Measurements from ENCODE around the gene ARHGEF25.

The ARHGEF25 gene

GRCh38 chr12:57621497-57622292 lies 10.5 kb downstream of the ARHGEF25 start:
- peak; percentile 38 for DNase-seq (ENCODE audit: low spot score)

DNA sequence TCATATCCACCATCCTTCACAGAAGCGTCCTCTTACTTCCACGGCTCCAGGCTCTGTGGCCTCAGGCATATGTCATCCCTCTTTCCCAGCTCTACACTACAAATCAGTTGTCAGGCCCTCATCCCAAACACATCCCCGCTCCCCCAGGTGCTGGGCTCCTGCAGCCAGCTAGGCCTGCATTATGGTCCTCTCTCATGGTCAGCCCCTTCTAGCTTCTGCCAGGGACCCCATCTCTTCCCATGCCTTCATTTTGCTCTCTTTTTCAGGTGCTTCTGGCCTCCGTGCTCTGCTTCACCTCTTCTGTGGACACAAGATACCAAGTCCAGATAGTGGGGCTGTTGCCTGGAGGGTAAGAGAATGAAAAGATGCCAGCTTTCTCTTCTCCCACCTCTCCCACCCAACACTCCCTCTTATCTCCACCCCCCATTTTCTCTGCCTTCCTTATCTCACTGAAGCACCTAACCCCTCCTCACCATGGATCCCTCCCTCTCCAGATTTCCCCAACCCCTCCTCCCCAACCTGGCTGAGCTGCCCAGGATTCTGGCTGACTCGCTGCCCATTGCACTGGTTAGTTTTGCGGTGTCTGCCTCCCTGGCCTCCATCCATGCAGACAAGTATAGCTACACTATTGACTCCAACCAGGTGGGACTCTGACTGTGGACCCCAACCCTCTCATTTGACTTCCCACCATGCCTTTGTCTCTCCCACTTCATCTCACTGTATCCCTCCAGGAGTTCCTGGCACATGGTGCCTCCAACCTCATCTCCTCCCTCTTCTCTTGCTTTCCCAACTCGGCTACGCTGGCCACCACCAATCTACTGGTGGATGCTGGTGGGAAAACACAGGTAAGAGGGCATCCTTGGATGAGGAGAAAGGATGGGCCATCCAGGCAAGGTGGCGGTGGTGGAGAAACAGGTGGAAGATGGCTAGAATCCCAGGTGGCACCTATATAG lies 11.3 kb downstream of the ARHGEF25 start:
- no peak for DNase-seq (ENCODE audit: low spot score)

- DNase-seq (ENCODE audit: low spot score): no peak
Observed at GRCh38 chr12:57623385-57623784, 12.2 kb downstream of the ARHGEF25 start.

DNA sequence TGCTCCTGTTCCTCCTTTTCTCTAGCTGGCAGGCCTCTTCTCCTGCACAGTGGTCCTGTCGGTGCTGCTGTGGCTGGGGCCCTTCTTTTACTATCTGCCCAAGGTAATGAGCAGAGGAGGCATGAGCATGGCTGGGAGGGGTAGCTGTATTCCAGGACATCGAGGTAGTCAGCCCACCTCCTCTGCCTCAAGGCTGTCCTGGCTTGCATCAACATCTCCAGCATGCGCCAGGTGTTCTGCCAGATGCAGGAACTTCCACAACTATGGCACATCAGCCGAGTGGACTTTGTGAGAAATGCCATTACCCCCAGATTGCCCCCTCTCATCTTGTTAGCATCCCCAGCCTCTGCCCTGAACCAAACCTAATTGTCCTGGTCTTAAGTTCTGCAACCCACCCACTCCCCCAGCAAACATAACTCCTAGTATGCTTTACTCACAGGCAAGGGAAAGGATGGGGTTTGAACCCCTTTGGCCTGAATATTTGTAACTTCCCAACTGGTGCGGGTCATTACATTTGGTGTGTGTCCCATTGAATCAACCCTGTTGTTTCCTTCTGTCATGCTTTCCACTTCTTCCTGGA lies 12.7 kb downstream of the ARHGEF25 start:
- DNase-seq (ENCODE audit: low spot score): no peak

DNA sequence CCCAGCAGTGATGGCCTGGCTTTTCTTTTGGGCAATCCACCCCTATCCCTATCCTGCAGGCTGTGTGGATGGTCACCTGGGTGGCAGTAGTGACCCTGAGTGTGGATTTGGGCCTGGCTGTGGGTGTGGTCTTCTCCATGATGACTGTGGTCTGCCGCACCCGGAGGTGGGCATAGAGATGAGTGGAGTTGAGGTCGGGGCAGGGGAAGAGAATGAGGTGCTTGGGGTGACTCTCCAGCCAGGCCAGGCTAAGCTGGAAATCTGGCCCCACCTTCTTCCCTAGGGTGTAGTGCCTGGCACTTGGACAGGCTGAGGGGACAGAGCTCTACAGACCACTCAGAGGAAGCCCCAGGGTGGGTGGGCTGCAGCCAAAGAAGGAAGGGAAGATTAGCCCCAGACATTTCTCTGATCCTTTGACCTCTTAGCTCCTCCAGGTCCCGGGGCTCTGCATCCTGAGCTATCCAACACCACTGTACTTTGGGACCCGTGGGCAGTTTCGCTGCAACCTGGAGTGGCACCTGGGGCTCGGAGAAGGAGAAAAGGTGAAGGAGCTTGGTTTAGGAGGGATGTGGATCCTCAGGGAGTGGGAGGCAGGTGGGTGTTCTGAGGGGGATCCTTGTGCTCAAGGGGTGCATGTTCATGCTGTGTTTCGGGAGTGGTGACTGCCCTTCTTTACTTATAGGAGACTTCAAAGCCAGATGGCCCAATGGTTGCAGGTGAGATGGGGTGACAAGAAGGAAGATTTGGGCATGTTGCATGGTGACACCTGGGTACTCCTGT lies 13.4 kb downstream of the ARHGEF25 start:
- DNase-seq (ENCODE audit: low spot score): no peak

DNA sequence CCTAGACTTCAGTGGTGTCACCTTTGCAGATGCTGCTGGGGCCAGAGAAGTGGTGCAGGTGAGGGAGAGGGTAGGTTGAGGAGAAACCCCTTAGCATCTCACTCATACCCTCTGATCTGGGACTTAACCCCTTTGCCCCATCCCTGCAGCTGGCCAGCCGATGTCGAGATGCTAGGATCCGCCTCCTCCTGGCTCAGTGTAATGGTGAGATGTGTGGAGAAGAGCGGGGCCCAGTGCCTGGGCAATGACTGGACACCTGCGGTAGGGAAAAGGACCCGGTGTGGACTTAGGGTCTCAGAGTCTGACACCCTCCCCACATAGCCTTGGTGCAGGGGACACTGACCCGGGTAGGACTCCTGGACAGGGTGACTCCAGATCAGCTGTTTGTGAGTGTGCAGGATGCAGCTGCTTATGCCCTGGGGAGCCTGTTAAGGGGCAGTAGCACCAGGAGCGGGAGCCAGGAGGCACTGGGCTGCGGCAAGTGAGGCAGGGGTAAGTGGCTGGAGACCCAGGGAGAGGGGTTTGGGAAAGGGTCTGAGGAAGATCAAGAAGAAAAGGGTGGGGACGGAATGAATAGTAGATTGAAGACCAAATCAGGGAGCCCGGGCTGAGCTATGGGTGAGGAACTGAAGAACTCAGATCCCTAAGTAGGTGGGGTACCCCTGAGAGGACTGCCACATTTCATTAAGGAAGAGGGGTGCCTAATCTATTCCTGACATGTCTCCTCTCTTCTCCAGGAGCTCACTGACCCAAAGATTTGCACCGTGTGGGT lies 14.2 kb downstream of the ARHGEF25 start:
- DNase-seq (ENCODE audit: low spot score): no peak

- DNase-seq (ENCODE audit: low spot score): no peak
Observed at GRCh38 chr12:57626111-57626920, 15.1 kb downstream of the ARHGEF25 start.

DNA sequence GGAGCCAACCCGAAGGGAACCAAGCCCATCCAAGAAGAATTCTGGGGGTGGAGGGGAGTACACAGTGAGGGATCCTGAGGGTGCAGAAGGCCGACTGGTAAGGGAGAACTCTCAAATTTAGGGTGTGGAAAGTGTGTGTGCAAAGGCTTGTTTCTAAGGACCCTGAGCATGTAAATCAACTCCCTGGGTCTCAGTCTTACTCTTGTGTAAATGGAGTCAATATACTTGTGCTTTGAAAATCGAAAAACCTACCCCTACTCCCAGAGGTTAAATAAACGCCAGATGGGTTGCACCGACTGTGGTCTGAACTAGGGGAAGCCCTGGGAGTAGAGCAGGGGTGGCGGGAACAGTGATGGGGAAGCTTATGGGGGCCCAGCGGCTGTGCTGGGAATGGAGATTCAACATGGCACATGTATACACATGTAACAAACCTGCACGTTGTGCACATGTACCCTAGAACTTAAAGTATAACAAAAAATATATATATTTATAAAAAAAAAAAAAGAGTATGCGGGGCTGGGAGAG lies 15.7 kb downstream of the ARHGEF25 start:
- DNase-seq (ENCODE audit: low spot score): no peak

DNA sequence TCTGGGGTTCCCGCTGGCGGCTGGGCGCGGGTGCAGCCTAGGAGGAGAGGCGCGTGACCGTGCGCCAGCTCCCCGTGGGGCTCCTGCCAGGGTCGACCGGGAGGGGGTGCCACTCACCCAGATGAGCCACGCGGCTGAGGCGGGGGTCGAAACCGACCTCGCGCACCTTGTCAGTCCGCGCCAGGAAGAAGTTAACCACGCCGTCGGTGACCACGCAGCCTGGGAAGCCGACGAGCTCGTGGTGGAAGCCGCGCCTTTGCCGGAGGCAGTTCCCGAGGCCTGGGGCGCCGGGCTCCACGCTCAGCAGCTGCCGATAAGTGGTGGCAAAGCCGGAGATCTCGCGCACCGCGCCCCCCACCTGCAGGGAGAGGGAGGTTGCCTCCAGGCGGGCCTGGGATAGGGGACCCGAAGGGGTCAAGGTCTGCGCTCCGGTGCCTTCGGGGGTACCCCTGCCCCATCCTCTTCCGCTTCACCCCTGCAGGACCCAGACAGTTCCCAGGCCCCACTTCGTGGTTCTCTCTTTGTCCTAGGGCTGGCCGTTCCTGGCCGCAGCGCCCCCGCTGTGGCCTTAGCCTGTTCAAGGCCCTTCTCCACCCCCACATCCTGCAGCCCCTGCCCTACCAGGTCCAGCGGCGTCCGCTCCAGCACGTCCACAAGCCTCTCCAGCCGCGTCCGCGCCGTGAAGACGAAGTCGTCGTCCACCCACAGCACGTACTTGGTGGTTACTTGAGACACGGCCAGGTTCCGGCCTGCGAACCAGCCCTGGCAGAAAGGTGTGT lies 16.5 kb downstream of the ARHGEF25 start:
- DNase-seq (ENCODE audit: low spot score): no peak

GRCh38 chr12:57628280-57629191 lies 17.3 kb downstream of the ARHGEF25 start:
- DNase-seq (ENCODE audit: low spot score): no peak

- no peak for DNase-seq (ENCODE audit: low spot score)
Observed at GRCh38 chr12:57629897-57630471, 18.7 kb downstream of the ARHGEF25 start.

- no peak for DNase-seq (ENCODE audit: low spot score)
Observed at GRCh38 chr12:57630891-57631433, 19.7 kb downstream of the ARHGEF25 start.

- DNase-seq (ENCODE audit: low spot score): no peak
Observed at GRCh38 chr12:57631566-57632072, 20.4 kb downstream of the ARHGEF25 start.

DNA sequence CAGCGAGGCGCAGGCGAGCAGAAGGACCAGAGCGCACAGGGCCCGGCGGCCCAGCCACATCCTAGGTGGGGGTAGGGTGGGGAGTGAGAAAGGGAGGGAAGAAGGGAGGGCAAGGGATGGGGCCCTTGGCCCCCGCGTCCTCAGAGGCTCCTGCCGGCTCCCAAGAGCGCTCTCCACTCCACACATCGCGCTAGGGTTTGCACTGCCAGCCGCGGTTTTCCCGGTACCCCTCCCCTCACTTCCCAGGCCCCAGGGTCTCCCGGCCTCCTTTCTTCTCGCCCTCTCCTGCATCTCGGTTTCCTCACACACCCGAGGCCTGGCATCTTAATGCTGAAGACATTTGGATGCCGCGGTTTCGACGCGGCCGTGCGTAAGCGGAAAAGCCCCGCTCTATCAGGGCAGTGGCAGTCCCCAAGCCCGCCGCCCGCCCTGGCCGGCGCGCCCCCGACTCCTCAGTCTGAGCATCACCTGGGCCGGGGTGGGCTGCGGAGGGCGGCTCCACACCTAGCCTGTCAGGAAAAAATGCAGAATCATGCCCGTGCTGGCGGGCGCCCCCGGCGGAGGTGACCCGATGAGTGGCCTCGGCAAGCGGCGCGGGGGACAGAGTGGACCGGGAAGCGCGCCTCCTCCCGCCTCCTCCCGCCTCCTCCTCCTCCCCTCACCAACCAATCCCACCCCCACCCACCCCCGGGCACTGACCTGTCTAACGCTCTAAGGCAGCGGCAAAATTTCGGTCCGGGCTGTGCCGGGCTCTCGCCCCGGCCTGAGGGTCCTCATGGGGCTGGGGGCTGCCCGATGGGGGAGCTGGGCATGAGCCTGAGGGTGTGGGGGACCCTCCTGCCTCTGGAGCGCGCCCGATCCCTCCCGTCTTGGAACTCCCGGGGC lies 21.1 kb downstream of the ARHGEF25 start:
- no peak for DNase-seq (ENCODE audit: low spot score)

- DNase-seq (ENCODE audit: low spot score): peak; percentile 69
Observed at GRCh38 chr12:57632958-57633840, 22.0 kb downstream of the ARHGEF25 start, which contains the start of gene B4GALNT1. Gene B4GALNT1 (minus strand): TSS chr12:57633201. CDS start chr12:57632132, 1,069 bp downstream.

All from SW480 (cell line).